Neural crest cell (in vitro differentiated cells): ENCODE measurements around the gene SNRNP40. TPM values are rescaled to one million over a fixed set of nuclear protein-coding genes. Genes with fewer than 3 reads are reported as not detected.

Experiments used
- DNase-seq: peaks from one replicate; pipeline ENCODE4 v3.0.0; 2021; ENCODE audit warnings: low read depth, mixed read lengths, low spot score
- H3K27ac Mint-ChIP-seq: one replicate; pipeline ENCODE4 v1.8.0; 2021; ENCODE audit warnings: mild to moderate bottlenecking, mixed read lengths; ENCODE audit not compliant: unreplicated experiment
- H3K27me3 Mint-ChIP-seq: 2 replicates; pipeline ENCODE4 v1.8.0; 2021; ENCODE audit warnings: low read depth, mild to moderate bottlenecking, mixed read lengths
- H3K36me3 Mint-ChIP-seq: 2 replicates; pipeline ENCODE4 v1.8.0; 2021; ENCODE audit warnings: low read depth, mild to moderate bottlenecking, mixed read lengths
- H3K4me1 Mint-ChIP-seq: 2 replicates; pipeline ENCODE4 v1.8.0; 2021; ENCODE audit warnings: mixed read lengths
- H3K4me3 Mint-ChIP-seq: one replicate; pipeline ENCODE4 v1.8.0; 2021; ENCODE audit warnings: mild to moderate bottlenecking, mixed read lengths
- H3K9me3 Mint-ChIP-seq: 2 replicates; pipeline ENCODE4 v1.8.0; 2021; ENCODE audit warnings: mixed read lengths
- total RNA-seq: library from RNA; stranded (reverse); gene quantifications from 2 replicates; pipeline ENCODE4 v1.2.1, GENCODE V29; 2021
- TF ChIP-seq, protein P1 (sequence below): fragments of 200-600 bp; sonication (generic); conservative IDR thresholded peaks from 2 replicates; pipeline ENCODE4 v1.5.0; 2021; ENCODE audit warnings: antibody characterized with exemption, mild to moderate bottlenecking

The SNRNP40 gene
- total RNA-seq, 1 donor from 2014 or later: 130 TPM

DNA sequence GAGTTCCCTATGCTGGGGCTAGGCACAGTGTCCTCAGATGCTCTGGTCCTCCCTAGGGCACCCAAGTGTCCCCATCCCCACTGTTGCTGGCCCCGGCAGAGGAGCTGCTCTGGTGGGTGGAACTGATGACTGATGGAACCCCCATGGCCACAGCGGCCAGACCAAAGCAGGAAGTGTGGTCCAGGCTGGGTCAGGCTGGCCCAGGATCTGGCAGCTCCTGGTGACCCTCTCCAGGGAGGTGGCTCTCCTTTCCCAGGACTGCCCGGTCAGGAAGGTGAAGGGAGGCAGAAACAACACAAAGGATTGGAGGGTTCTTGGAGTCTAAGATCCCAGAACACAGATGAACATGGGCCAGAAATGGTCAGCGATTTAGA lies 58.0 kb downstream of the SNRNP40 start:
- H3K9me3 Mint-ChIP-seq: no peaks in the 10 kb centered on the region
- TF ChIP-seq, protein P1, sequence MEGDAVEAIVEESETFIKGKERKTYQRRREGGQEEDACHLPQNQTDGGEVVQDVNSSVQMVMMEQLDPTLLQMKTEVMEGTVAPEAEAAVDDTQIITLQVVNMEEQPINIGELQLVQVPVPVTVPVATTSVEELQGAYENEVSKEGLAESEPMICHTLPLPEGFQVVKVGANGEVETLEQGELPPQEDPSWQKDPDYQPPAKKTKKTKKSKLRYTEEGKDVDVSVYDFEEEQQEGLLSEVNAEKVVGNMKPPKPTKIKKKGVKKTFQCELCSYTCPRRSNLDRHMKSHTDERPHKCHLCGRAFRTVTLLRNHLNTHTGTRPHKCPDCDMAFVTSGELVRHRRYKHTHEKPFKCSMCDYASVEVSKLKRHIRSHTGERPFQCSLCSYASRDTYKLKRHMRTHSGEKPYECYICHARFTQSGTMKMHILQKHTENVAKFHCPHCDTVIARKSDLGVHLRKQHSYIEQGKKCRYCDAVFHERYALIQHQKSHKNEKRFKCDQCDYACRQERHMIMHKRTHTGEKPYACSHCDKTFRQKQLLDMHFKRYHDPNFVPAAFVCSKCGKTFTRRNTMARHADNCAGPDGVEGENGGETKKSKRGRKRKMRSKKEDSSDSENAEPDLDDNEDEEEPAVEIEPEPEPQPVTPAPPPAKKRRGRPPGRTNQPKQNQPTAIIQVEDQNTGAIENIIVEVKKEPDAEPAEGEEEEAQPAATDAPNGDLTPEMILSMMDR: no peak
- peak overlapping the region; percentile 92 for H3K4me3 Mint-ChIP-seq
- peaks cover 42% of the 10 kb centered on the region for H3K4me1 Mint-ChIP-seq
- DNase-seq: no peak
- H3K27ac Mint-ChIP-seq: peak overlapping the region; percentile 94
- H3K27me3 Mint-ChIP-seq: no peaks in the 10 kb centered on the region
- H3K36me3 Mint-ChIP-seq: no peaks in the 10 kb centered on the region

DNA sequence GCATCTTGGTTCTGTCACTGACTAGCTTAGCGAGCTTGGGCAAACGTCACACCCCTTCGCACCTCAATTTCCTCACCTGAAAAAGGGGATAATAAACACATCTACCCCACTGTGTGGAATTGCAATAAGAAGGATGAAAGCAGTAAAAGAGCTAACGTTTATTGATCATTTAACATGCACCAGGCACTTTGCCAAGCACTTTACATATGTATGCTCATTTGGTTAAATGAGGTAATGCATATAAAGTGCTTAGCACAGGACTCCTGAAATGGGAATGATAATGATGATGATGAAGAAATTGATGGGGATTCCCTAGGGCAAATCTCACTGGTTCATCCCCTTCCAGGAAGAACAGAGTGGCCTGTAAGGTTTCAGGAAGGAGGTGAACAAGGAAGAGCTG lies 61.7 kb downstream of the SNRNP40 start:
- peaks cover 39% of the 10 kb centered on the region for H3K4me1 Mint-ChIP-seq
- no peak for DNase-seq
- peak overlapping the region; percentile 9 for H3K4me3 Mint-ChIP-seq
- H3K36me3 Mint-ChIP-seq: no peaks in the 10 kb centered on the region
- no peak overlapping the region for H3K27ac Mint-ChIP-seq
- no peaks in the 10 kb centered on the region for H3K9me3 Mint-ChIP-seq
- TF ChIP-seq, protein P1: no peak
- H3K27me3 Mint-ChIP-seq: no peaks in the 10 kb centered on the region

DNA sequence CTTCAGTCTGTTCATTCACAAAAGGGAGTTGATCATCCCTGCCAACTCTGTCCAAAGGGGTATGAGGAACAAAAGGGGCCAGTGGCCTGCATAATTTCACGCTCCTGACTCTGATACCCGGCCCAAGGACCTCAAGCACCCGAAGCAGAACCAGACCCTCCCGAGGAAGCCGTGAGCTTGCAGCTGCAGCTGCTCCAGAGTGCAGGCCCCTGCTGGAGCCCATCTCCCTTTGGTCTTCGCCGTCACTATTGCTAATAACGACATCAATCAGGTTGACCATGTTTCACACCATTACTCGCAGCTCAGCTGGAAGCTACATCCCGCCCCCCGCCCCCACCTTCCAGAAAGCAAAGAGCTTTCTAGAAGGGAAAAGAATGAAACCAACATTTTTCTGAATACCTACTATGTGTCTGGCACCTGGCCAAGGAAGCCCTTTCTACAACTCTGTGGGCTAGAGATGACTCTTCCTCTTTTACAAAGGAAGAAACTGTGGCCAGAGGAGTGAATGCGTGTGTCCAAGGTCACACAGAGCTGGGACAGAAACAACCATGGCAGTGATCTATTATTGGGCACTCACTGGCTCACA lies 62.4 kb downstream of the SNRNP40 start:
- no peaks in the 10 kb centered on the region for H3K9me3 Mint-ChIP-seq
- H3K27me3 Mint-ChIP-seq: no peaks in the 10 kb centered on the region
- TF ChIP-seq, protein P1: no peak
- peaks cover 39% of the 10 kb centered on the region for H3K4me1 Mint-ChIP-seq
- H3K27ac Mint-ChIP-seq: no peak overlapping the region
- no peak for DNase-seq
- H3K4me3 Mint-ChIP-seq: no peak overlapping the region
- no peaks in the 10 kb centered on the region for H3K36me3 Mint-ChIP-seq

DNA sequence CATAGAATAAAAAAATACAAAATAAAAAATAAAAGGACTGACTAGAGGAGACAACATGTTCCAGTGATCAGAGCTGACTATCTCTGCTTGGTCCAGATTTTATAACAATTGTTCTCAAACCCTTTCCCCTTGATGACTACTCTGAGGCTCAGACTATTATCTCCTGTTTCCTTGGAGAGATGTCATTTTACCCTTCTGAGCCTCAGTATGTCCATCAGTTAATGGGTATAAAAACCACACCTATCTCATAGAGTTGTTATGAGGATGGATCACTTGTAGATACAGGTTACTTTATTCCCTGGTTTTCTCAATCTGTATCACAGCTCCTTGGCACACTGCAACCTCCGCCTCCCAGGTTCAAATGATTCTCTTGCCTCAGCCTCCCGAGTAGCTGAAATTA lies 63.9 kb downstream of the SNRNP40 start:
- TF ChIP-seq, protein P1: no peak
- H3K27me3 Mint-ChIP-seq: no peaks in the 10 kb centered on the region
- H3K36me3 Mint-ChIP-seq: no peaks in the 10 kb centered on the region
- no peaks in the 10 kb centered on the region for H3K9me3 Mint-ChIP-seq
- DNase-seq: no peak
- peaks cover 36% of the 10 kb centered on the region for H3K4me1 Mint-ChIP-seq
- H3K27ac Mint-ChIP-seq: no peak overlapping the region
- no peak overlapping the region for H3K4me3 Mint-ChIP-seq

DNA sequence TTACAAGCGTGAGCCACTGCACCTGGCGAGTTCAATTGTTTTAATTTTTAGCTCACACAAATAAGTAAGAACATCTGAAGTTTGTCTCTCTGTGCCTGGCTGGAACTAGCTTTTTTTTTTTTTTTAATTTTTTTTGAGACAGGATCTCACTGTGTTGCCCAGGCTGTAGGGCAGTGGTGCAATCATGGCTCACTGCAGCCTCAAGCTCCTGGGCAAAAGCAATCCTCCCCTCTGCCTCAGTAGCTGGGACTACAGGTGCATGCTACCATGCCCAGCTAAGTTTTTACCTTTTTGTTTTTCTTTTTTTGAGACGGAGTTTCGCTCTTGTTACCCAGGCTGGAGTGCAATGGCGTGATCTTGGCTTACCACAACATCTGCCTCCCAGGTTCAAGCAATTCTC lies 64.8 kb downstream of the SNRNP40 start:
- DNase-seq: no peak
- H3K27ac Mint-ChIP-seq: no peak overlapping the region
- TF ChIP-seq, protein P1: no peak
- peaks cover 40% of the 10 kb centered on the region for H3K4me1 Mint-ChIP-seq
- no peaks in the 10 kb centered on the region for H3K36me3 Mint-ChIP-seq
- no peaks in the 10 kb centered on the region for H3K9me3 Mint-ChIP-seq
- no peak overlapping the region for H3K4me3 Mint-ChIP-seq
- H3K27me3 Mint-ChIP-seq: no peaks in the 10 kb centered on the region

DNA sequence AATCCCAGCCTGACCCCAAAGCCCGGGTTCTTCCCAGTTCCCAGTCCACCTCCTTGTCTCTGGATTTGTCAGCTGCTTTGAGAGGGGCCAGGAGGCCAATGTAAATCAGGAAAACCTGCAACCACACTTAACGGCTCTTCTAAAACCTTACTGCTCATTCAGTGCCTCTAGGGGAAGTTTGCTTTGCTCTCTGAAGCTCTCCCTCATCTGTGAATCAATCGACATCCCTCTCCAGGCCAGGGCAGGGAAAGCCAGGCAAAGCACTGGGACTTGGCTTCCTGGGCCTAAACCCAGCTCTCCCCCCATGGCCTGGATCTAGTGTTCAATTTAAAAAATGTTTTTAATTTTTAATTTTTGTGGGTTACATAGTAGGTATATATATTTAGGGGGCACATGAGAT lies 66.2 kb downstream of the SNRNP40 start:
- Mint-ChIP-seq H3K4me1 (peaks cover 35% of the 10 kb centered on the region), H3K27me3 (no peaks in the 10 kb centered on the region)
- TF ChIP-seq, protein P1: no peak

More for the DNA sequence above, 66.2 kb downstream of the SNRNP40 start:
- Mint-ChIP-seq H3K27ac (no peak overlapping the region), H3K36me3 (no peaks in the 10 kb centered on the region), H3K9me3 (no peaks in the 10 kb centered on the region), H3K4me3 (no peak overlapping the region)
- DNase-seq: no peak
